Putamen (tissue), 1 donor: ENCODE results near the gene MRPL34.

Experiments used
- DNase-seq: peaks from one replicate; pipeline ENCODE4 v3.0.0-alpha.2; 2016; ENCODE audit warnings: low spot score

Gene MRPL34

DNA sequence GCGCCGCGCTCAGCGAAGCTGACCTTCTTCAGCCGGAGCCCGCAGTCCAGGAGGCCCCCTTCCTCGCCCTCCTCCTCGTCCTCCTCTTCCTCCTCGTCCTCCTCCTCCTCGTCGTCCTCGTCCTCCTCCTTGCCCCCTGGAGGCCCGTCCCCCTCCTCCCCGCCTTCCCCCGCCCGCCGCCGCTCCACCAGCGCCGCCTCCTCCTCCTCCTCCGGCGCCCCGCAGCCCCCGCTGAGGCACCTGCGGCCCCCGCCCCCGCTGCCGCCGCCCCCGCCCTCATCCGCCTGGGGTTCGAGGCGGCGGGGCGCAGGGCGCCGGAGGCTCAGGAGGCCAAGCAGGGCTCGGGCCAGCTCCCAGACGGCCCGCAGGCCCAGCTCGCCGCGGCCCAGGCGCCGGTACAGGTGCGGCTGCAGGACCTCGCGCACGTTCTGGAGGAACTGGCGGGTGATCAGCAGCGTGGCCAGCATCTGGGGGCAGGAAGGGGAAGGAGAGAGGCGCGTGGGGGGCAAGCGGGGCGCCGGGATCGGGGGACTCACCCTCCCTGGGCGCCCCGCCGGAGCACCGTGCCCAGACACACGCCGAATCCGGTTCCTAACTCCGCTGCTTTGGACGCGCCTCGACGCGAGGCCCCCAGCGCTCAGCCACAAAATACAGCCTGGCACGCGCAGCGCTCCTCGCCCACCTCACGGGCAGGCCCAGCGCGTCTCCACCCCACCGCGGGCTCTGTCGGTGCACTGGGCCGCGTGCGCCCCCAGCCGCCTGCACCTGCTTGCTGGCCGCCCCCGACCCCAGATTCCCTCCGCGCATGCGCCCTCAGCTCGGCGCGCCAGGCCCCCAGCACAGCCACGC, 23.1 kb downstream of the MRPL34 start:
- DNase-seq = no peak

DNA sequence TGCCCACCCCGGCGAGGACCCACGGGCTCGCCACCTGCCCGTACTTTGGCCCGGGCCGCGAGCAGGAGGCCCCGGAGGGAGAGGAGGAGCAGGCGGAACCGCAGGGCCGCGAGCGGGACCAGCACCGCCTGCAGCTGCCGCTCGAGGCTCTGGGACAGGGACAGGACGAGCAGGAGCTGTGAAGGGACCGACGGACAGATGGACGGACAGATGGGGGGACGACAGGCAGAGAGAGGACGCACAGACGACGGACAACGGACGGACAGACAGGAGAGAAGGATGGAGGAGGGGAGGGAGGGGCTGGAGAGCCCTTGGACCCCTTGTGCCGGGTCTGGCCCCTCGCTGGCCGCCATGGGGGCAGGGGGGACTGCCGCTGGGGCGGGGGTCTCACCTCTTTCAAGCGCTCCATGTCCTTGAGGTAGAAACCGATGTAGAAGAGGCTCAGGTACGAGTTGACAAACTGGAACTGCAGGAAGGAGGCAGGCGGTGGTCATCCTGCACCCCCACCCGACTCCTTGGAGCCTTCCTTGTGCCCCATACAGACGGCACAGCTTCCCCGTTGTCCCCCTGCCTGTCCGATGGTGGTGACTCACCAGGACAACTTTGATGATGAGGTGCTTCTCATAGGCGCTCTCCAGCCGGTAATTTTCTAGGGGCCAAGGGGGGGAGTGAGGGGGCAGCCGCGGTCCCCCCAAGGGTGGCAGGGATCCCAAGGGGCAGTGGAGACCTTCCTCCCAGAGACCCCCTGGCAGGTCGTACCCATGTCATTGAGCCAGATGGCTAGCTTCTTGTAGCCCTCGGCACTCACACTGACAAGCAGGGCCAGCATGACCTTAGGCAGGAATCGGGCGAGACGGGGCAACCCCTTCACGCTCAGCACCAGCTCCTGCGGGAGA, 23.9 kb downstream of the MRPL34 start:
- no peak for DNase-seq

DNA sequence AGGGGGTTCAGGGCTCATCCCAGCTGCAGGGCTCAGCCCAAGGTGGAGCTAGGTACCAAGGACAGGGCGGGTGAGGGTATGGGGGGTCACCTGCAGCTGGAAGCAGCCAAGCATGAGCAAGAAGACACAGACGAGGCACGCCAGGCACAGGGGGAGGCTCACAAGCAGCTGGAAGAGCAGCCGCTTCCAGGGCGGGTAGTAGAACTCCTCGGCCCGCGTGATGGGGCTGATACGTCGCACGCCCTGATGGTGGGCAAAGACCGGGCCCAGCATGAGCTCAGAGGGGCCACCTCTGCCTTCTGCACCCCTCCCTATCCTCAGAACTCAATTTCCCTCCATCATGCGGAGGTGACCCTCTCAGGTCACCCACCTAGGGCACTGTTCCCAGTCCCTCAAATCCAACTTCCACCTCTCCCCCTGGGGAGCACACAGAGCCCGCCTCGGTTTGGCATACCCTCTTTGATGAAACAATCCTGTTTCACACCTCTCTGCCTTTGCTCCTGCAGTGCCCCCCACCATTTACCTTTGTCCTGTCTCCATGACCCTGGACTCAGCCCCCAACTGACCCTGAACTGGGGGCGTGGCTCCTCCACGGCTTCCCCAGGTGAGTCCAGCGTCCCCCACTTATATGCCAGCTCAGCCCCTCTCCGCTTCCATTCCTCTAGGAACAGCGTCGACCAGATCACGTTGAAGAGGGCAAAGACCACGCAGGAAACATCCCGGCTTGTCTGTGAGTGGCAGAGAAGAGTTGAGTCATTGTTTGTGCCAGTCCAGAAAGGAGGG, 24.8 kb downstream of the MRPL34 start:
- DNase-seq = no peak

DNA sequence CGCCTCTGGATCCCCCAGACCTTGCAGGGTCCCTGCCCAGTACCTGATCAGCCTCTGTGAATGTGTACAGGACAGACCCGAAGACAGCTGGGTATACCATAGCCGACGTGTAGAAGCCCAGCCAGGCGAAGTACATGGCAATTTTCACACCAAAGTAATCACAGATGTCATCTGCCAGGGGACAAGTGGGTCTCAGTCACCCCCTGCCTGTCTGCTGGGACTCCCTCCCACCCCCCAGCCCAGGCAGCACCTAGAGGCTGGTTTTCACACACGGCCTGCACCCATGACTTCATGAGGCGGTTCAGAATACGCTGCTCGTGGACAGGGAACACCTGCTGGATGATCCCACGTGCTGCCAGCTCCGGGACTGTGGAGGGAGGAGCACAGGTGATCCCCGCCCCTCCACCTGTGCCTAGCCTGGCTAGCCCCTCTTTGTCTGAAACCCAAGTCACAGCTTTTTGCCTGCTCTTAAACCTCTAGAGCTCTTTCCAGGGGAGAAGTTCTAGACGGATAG, 25.4 kb downstream of the MRPL34 start:
- no peak for DNase-seq

DNA sequence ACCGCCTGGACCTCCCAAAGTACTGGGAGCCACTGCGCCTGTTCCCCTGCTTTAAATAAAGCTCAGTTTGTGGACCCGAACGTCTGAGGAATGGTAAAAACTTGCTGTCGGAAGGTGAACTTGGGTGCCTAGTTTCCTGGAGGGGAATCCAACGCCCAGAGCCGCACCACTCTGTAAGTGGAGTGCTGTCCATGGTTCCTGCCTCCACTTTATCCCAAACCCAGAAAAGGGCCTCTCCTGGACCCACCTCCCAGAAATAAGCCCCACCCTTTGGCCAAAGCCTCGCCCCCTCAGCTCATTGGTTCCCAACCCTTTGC, 26.6 kb downstream of the MRPL34 start:
- no peak for DNase-seq

DNA sequence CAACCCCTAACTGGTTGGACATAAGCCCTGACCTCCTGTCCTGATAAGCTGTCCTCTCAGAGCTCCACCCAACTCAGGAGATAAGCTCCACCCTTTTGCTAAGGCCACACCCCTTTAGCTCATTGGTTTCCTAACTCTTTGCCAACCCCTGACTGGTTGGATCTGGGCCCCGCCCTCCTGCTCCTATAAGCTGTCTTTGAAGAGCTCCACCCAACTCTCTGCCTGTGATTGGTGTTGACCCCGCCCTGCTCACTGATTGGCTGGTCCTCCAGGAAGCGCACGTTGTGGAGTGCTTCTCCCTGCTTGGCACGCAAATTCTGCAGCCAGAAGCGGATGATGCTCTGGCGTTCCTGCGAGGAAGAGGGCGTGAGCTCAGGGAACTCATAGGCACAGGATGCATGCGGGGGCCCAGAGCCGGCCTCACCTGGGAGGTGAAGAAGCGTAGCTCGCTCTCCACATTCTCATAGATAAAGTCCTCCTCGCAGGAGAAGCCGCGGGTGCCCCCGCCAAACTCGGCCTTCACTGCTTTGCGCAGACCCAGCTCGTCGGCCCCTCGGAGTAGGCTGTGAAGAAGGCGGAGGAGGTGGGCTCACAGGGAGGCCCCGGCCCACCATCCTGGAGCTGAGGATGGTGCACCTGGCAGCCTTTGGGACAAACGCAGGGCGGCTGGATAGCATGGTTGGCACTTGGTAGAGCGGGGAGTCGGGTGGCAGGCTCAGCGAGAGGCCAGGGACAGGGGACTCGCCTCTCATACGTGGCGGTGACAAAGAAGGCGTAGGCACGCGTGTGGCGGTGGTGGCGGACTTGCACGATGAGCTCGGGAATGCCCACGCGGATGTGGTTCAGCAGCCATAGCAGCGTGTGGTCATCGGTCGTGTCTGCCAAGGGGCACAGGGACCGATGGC, 27.3 kb downstream of the MRPL34 start:
- no peak for DNase-seq

DNA sequence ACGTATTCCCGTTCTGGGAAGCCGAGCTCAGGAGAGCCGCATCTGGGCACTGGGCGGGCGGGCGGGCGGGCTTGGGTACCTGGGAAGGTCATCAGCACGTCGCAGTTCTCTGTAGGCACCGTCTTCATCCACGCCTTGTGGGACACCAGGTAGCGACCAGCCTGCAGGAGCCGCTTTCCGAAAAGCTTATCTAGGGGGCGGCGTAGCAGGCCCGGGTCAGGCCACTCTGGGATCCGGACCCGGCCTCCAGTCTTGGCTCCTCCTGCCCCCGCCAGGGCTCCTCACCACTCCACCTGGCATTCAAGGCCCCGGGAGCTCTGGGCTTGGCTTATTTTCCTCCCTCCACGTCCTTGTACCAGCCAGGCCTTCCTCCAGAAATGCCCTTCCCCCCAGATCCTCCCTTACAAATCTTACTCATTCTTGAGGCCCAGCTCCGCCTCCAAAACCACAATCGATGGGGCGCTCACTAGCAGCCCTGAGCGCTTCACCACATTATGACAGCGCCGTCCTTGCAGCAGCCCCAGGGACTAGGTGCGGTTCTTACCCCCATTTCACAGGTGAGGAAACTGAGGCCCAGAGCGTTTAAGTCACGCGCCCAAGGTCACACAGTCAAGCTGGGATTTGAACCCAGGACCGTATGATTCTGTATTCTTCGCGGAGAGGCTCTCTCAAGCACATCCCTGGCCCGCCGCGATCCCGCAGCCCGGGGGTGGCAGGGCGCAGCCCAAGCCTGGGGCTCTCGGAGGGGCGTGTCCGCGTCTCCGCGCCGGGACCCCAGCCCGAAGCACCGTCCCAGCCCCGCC, 28.1 kb downstream of the MRPL34 start:
- no peak for DNase-seq

DNA sequence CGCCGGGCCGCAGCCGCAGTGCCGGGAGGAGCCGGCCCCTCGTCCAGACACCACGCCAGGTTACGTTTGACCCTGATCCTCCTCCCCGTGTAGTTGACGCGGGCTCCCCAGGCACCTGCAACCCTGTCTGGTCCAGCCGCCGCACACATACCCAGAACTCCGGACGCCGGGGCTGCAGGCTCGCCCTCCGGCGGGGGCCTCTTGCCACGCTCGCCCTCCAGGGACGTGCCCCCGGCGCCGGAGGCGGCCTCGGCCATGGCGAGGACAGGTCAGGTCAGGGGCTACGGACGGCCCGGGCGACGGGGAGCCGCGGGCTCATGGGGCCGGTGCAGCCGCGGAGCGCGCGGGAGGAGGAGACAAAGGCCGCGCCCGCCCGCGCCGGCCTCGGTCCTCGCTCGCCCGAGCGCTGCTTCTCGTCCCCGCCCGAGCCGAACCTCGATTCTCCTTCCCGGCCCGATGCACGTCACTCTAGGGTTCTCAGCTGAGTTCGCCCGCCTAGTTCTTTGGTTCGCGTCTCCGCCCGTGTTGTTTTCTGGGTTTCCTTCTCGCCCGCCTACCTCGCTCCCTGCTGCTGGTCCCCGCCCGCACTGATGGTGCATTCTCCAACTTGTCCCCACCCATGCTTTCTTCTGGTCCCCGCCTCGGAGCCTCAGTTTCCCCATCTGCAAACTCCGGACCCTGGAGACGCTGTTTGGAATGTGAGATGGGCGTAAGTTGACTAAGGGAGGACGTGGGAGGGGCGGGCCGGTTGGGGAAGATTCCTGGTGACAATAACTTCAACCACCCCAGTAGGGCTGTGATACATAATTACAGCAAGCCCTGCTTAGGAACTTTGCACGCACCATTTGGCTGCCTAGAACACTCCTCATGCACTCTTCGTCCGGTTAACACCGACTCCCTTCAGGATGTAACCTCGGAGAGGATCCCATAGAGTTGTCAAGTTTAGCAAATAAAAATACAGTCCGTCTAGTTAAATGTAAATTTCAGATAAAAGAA, 29.0 kb downstream of the MRPL34 start, which contains the start of gene ANO8:
Gene ANO8, minus strand, starts transcription at position 442 of the 996 bp plus-strand sequence. Its CDS starts 185 bp downstream, at position 257.
- peak; percentile 95 for DNase-seq

DNA sequence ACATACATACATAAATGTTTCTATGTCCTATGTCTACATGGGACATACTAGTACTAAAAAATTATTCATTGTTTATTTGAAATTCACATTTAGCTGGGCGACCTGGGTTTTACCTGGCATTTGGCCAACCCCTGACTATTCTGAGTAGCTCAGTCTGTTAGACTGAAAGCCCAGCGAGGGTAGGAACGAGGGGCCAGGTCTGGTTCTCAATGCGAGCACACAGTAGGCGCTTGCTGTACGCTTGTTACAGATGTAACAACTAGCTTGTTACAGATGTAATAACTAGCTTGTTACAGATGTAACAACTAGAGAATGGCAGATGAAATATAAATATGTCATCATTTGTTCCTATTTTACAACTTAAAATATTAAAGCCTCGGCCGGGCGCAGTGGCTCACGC, 29.9 kb downstream of the MRPL34 start:
- no peak for DNase-seq

DNA sequence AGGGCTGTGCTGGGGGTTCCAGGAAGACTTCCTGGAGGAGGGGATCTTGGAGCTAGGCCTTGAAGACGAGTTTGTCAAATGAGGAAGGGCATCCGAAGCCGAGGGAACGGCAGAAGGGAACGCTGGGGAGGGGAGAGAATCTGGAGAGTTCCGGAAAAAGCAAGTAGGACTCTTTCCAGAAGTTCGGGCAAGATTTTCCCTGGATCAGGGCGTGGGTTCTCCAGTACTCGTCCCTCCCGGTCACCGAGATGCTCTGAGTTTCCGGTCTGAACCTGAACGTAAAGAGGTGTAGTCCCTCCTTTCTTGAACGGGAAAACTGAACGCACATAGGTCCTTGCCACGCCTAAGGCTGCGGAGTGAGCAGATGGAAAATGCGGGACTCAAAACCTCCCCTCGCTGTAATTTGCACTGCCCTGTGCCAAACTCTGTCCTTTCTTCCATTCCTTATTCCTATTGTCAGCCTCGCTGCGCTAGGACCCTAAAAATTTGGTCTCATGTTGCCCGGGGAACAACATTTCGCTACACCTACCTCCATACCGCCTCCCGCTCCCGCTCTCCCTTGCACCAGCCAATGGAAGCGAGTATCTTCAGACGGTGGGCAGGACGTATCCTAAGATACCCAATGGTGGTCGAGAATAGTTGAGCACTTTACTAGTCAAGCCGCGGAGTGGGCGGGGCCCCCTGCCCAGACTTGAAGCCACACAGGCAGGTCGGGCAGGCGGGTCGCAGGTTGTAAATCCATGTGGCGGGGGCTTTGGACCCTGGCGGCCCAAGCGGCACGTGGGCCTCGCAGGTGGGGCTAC, 31.4 kb downstream of the MRPL34 start, which contains the start of gene GTPBP3:
Gene GTPBP3, plus strand, starts transcription at position 682 of the 803 bp plus-strand sequence. Its CDS starts 59 bp downstream, at position 741.
- DNase-seq = peak; percentile 99

DNA sequence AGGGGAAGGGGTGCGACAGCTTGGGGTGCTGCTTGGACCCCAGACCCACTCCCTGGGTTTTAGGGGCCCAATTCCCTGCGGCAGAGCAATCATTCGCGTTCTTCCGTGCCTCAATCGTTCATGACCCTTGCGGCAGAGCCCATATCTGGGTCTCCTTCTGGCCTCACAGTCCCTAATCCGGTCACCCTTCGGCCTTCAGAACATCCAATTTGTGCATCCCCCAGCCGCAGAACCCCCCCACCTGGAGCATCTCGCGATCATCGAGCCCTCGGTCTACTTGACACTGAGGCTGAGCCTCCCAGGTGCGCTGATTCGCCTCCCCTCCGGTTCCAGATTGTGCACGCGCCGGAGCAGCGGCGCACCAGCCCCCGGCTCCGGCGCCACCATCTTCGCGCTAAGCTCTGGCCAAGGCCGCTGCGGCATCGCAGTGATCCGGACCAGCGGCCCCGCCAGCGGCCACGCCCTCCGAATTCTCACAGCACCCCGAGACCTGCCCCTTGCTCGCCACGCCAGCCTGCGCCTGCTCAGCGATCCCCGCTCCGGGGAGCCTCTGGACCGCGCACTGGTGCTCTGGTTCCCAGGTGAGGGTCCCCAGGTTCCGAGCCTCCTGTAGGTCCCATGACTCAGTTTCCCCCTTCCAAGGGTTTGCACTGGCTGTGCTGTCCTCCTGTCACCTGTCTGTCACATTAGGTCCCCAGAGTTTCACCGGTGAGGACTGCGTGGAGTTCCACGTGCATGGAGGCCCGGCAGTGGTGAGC, 32.2 kb downstream of the MRPL34 start:
- no peak for DNase-seq

DNA sequence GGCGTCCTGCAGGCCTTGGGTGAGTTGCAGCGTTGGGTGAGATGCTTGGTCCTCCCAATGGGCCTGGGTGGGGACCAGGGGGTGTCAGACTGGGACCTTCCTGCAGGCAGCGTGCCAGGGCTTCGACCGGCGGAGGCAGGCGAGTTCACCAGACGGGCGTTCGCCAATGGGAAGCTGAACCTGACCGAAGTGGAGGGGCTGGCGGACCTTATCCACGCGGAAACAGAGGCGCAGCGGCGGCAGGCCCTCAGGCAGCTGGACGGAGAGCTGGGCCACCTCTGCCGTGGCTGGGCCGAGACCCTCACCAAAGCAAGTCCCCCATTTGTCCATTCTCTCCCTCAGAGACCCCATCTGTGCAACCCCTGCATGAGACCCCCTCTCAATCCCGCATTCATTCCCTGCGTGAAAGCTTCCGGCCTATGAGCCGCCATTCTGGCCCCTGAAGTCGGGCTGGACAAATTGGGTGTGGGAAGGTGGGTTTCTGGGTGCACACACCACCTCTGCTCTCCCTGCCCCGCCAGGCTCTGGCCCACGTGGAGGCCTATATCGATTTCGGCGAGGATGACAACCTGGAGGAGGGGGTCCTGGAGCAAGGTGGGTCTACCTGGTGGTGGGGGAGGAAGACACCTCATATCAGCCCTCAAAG, 32.9 kb downstream of the MRPL34 start:
- DNase-seq = no peak

DNA sequence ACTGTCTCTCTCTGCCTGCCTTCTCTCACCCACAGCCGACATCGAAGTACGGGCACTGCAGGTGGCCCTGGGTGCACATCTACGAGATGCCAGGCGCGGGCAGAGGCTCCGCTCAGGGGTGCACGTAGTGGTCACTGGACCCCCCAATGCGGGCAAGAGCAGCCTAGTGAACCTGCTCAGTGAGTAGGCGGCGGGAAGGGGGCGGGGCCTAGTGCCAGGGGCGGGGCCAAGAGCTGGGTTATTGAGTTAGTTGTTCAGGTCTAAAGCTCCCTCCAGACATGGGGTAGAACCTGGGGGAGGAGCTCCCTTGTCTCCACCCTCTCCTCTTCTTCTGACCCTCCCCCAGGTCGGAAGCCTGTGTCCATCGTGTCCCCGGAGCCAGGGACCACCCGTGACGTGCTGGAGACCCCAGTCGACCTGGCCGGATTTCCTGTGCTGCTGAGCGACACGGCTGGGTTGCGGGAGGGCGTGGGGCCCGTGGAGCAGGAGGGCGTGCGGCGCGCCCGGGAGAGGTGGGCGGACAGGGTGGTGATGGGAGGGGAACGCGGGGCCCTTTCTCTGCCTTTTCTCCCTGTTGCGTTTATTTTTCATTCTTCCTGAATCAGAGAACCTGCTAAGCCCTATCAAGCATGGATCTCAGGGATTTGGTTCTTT, 33.5 kb downstream of the MRPL34 start:
- no peak for DNase-seq

DNA sequence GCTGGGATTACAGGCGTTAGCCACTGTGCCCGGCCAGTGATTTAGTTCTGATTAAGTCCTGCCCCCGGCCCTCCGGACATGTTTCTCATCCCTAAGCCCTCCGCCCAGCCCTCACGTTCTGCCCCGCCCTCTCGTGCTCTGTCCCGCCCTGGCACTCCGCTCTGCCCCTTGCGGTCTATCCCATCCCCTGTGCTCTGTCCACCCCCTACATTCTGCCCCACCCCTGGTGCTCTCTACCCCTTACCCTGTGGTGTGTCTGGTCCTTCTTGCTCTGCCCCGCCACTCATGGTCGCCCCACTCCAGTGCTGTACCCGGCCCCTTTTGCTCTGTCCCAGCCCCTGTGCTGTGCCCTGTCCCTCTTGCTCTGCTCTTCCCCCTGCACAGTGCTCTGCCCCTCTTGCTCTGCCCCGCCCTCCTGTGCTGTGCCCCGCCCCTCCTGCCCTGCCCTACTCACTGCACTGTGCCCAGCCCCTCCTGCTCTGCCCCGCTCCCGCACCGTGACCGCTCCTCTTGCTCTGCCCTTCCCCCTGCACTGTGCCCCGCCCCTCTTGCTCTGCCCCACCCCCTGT, 34.7 kb downstream of the MRPL34 start:
- DNase-seq = no peak

DNA sequence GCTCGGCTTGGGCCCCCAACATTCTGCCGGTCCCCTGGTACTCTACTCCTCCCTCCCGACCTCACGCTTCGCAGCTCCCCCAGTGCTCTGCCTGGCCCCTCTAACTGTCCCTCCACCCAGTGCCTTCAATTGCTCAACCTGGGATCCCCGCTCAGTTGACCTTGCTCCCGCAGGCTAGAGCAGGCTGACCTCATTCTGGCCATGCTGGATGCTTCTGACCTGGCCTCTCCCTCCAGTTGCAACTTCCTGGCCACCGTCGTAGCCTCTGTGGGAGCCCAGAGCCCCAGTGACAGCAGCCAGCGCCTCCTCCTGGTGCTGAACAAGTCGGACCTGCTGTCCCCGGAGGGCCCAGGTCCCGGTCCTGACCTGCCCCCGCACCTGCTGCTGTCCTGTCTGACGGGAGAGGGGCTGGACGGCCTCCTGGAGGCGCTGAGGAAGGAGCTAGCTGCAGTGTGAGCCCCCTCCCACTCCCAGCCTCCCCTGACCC, 35.2 kb downstream of the MRPL34 start:
- no peak for DNase-seq

DNA sequence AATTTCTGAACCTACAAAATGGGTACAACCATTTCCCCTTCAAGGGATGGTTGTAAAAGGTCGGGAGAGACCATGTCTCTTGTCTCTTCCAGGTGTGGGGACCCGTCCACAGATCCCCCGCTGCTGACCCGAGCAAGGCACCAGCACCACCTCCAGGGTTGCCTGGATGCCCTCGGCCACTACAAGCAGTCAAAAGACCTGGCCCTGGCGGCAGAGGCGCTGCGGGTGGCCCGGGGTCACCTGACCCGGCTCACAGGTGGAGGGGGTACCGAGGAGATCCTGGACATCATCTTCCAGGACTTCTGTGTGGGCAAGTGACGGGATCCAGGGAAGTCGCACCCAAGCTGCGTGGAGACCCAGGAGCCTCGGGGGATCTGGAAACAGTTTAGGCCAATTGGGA, 35.7 kb downstream of the MRPL34 start:
- no peak for DNase-seq
